Suprapubic skin (tissue), 3 donors: ENCODE measurements around the gene CRTAP.

Source experiments
- CTCF ChIP-seq, 2 donors: fragments of 200-600 bp in 1 of 2; fragments of 450-650 bp in 1 of 2; sonication (generic) in 1 of 2; IDR thresholded peaks; one replicate each; pipeline ENCODE4 v1.5.1; 2016 to 2019; ENCODE audit warnings: antibody characterized with exemption in 2 of 2, mild to moderate bottlenecking in 1 of 2, moderate library complexity in 1 of 2
- EP300 ChIP-seq: sonication (generic); formaldehyde crosslinking; IDR thresholded peaks from one replicate; pipeline ENCODE4 v1.6.1; 2017; ENCODE audit warnings: antibody characterized with exemption
- POLR2A ChIP-seq, 2 donors: fragments of 450-650 bp; IDR thresholded peaks; one replicate each; pipeline ENCODE4 v1.6.1; 2017; ENCODE audit warnings: antibody characterized with exemption in 2 of 2, mild to moderate bottlenecking in 2 of 2, moderate library complexity in 2 of 2

GRCh38 chr3:33174711-33175414 is 61.0 kb downstream of the CRTAP start:
- TF ChIP-seq POLR2A (IDR thresholded peaks at IDR 0.05), result no peak
- no peak for TF ChIP-seq EP300
- TF ChIP-seq CTCF (IDR thresholded peaks at IDR 0.05), result no peak
